H1 (cell line): Measurements from ENCODE around the gene ASTN2. TPM values are rescaled to one million over a fixed set of nuclear protein-coding genes. Genes with fewer than 3 reads are reported as not detected.

ENCODE experiments used
- CTCF ChIA-PET: fragments of 300-600 bp; sonication (Branson Sonifier 250); formaldehyde crosslinking; loops from one replicate; lab custom pipeline; 2021; ENCODE audit not compliant: partially characterized antibody; lab: Charles Lee
- POLR2A ChIA-PET: fragments of 300-600 bp; sonication (Branson Sonifier 250); formaldehyde crosslinking; loops from one replicate; lab custom pipeline; 2021; ENCODE audit warnings: inconsistent platforms; ENCODE audit not compliant: partially characterized antibody; lab: Charles Lee
- DNase-seq, 2 experiments: peaks; one replicate each; pipeline versions ENCODE4 v3.0.0 to v3.0.0-alpha.2; 2010 to 2022; ENCODE audit warnings: low spot score in 2 of 2, low read depth in 1 of 2, mixed read lengths in 1 of 2
- FAIRE-seq: peaks from 2 replicates; lab custom pipeline; 2011; peaks lifted over from hg19 to GRCh38; lab: Jason Lieb, UNC
- H2AFZ ChIP-seq: 2 replicates; pipeline ENCODE4 v1.8.1; 2012; ENCODE audit warnings: low read length, inconsistent platforms
- H2AK5ac ChIP-seq: 2 replicates; pipeline ENCODE4 v1.6.1; 2013; ENCODE audit warnings: low read depth, low read length
- H2BK120ac ChIP-seq: replicated peaks from 2 replicates; pipeline ENCODE3; 2013; ENCODE audit warnings: low read depth, low read length, inconsistent platforms
- H2BK12ac ChIP-seq: 2 replicates; pipeline ENCODE4 v1.6.1; 2013; ENCODE audit warnings: low read depth, low read length
- H2BK15ac ChIP-seq: 2 replicates; pipeline ENCODE4 v1.6.1; 2013; ENCODE audit warnings: low read length
- H2BK20ac ChIP-seq: 2 replicates; pipeline ENCODE4 v1.6.1; 2013; ENCODE audit warnings: low read length
- H2BK5ac ChIP-seq: 2 replicates; pipeline ENCODE4 v1.6.1; 2013; ENCODE audit warnings: low read depth, low read length
- H3K14ac ChIP-seq: 2 replicates; pipeline ENCODE4 v1.6.1; 2013; ENCODE audit warnings: inconsistent platforms; ENCODE audit not compliant: insufficient read length
- H3K18ac ChIP-seq: 2 replicates; pipeline ENCODE4 v1.6.1; 2013; ENCODE audit warnings: low read length; ENCODE audit errors: extremely low read depth
- H3K23ac ChIP-seq: 2 replicates; pipeline ENCODE4 v1.6.1; 2013; ENCODE audit warnings: inconsistent platforms; ENCODE audit not compliant: insufficient read length
- H3K23me2 ChIP-seq: 2 replicates; pipeline ENCODE4 v1.6.1; 2013; ENCODE audit warnings: low read depth, low read length
- H3K27ac ChIP-seq: 2 replicates; pipeline ENCODE4 v1.6.1; 2011; ENCODE audit warnings: low read depth, low read length, inconsistent platforms
- H3K27me3 ChIP-seq, 4 experiments: replicated peaks in 1 of 4; 1 replicate in 1 of 4; 2 replicates in 3 of 4; pipeline versions ENCODE4 v1.6.1 to v1.8.1; 2011 to 2013; ENCODE audit warnings: low read length in 3 of 4, mild to moderate bottlenecking in 3 of 4, inconsistent platforms in 2 of 4, mixed read lengths in 2 of 4, moderate library complexity in 1 of 4; ENCODE audit not compliant: control insufficient read depth in 3 of 4, insufficient read depth in 3 of 4; ENCODE audit errors: extremely low read depth in 1 of 4
- H3K36me3 ChIP-seq, 4 experiments: 2 replicates each; pipeline versions ENCODE4 v1.6.1 to v1.8.1; 2011 to 2013; ENCODE audit warnings: mild to moderate bottlenecking in 4 of 4, low read length in 3 of 4, moderate library complexity in 2 of 4, control low read depth in 1 of 4, inconsistent platforms in 1 of 4; ENCODE audit not compliant: insufficient read depth in 4 of 4, control insufficient read depth in 2 of 4
- H3K4ac ChIP-seq: replicated peaks from 2 replicates; pipeline ENCODE3; 2013; ENCODE audit warnings: low read length, low read depth, mixed read lengths, inconsistent platforms; ENCODE audit not compliant: insufficient read length
- H3K4me1 ChIP-seq, 4 experiments: replicated peaks in 1 of 4; 1 replicate in 1 of 4; 2 replicates in 3 of 4; pipeline versions ENCODE4 v1.6.1 to v1.8.1; 2011 to 2013; ENCODE audit warnings: low read length in 3 of 4, inconsistent platforms in 2 of 4, mixed read lengths in 1 of 4; ENCODE audit not compliant: insufficient read depth in 4 of 4, control insufficient read depth in 3 of 4
- H3K4me2 ChIP-seq, 2 experiments: 2 replicates each; pipeline versions ENCODE4 v1.6.1 to v1.8.1; 2011 to 2013; ENCODE audit warnings: low read depth in 2 of 2, low read length in 2 of 2, control low read depth in 1 of 2, inconsistent platforms in 1 of 2, mild to moderate bottlenecking in 1 of 2; ENCODE audit not compliant: insufficient read depth in 1 of 2
- H3K4me3 ChIP-seq, 4 experiments: fragments of 200-600, 300-600 bp in 1 of 4; sonication (generic), shearing (Covaris generic), sonication (Bioruptor Twin) in 1 of 4; 2 replicates each; pipeline versions ENCODE4 v1.5.1 to v1.8.1; 2011 to 2016; ENCODE audit warnings: low read length in 4 of 4, low read depth in 3 of 4, control low read depth in 2 of 4, inconsistent platforms in 2 of 4, mild to moderate bottlenecking in 2 of 4, mixed read lengths in 1 of 4, moderate library complexity in 1 of 4; ENCODE audit not compliant: insufficient read depth in 2 of 4; ENCODE audit errors: extremely low read depth in 1 of 4
- H3K56ac ChIP-seq: replicated peaks from 2 replicates; pipeline ENCODE3; 2013; ENCODE audit warnings: low read depth, mild to moderate bottlenecking, mixed read lengths, low read length, inconsistent platforms; ENCODE audit not compliant: insufficient read length
- H3K79me1 ChIP-seq: 2 replicates; pipeline ENCODE4 v1.6.1; 2013; ENCODE audit warnings: low read depth, low read length, control low read depth
- H3K79me2 ChIP-seq, 2 experiments: 2 replicates each; pipeline versions ENCODE4 v1.6.1 to v1.8.1; 2012 to 2013; ENCODE audit warnings: low read length in 2 of 2, mild to moderate bottlenecking in 2 of 2, inconsistent platforms in 1 of 2; ENCODE audit not compliant: insufficient read depth in 2 of 2, control insufficient read depth in 1 of 2
- H3K9ac ChIP-seq, 4 experiments: replicated peaks in 1 of 4; 1 replicate in 1 of 4; 2 replicates in 3 of 4; pipeline versions ENCODE4 v1.6.1 to v1.8.1; 2011 to 2013; ENCODE audit warnings: low read depth in 3 of 4, low read length in 3 of 4, control low read depth in 2 of 4, mild to moderate bottlenecking in 2 of 4, moderate library complexity in 2 of 4, inconsistent platforms in 1 of 4; ENCODE audit errors: extremely low read depth in 1 of 4
- H3K9me3 ChIP-seq, 2 experiments: 2 replicates each; pipeline versions ENCODE4 v1.6.1 to v1.8.1; 2012 to 2013; ENCODE audit warnings: mild to moderate bottlenecking in 2 of 2, moderate library complexity in 2 of 2, control low read depth in 1 of 2, inconsistent platforms in 1 of 2, low read depth in 1 of 2, low read length in 1 of 2, mixed read lengths in 1 of 2; ENCODE audit not compliant: insufficient read depth in 2 of 2
- H4K20me1 ChIP-seq, 2 experiments: replicated peaks in 1 of 2; 2 replicates each; pipeline versions ENCODE3 to v1.8.1; 2011 to 2013; ENCODE audit warnings: inconsistent platforms in 2 of 2, low read length in 2 of 2, mild to moderate bottlenecking in 1 of 2; ENCODE audit not compliant: insufficient read depth in 2 of 2, control insufficient read depth in 1 of 2
- H4K5ac ChIP-seq: 2 replicates; pipeline ENCODE4 v1.6.1; 2013; ENCODE audit warnings: low read length, low read depth, mixed read lengths, inconsistent platforms; ENCODE audit not compliant: insufficient read length
- H4K8ac ChIP-seq: 2 replicates; pipeline ENCODE4 v1.8.0; 2013; ENCODE audit warnings: mild to moderate bottlenecking, moderate library complexity, low read length, inconsistent platforms; ENCODE audit not compliant: insufficient read depth; ENCODE audit errors: extremely low read depth
- H4K91ac ChIP-seq: replicated peaks from 2 replicates; pipeline ENCODE3; 2013; ENCODE audit warnings: low read length, mixed read lengths, inconsistent platforms; ENCODE audit not compliant: insufficient read length
- ATF2 ChIP-seq: IDR thresholded peaks from 2 replicates; pipeline ENCODE4 v1.6.1; 2012; ENCODE audit warnings: low read length, inconsistent platforms
- BACH1 ChIP-seq: IDR thresholded peaks from 2 replicates; pipeline ENCODE4 v1.6.1; 2012; ENCODE audit warnings: low read length, improper control_type of control experiment
- CBX8 ChIP-seq: fragments of 300-800, 300-1000 bp; sonication (generic); IDR thresholded peaks from 2 replicates; pipeline ENCODE4 v1.7.1; 2016; ENCODE audit warnings: low read depth, low read length, borderline replicate concordance
- CHD2 ChIP-seq: IDR thresholded peaks from 2 replicates; pipeline ENCODE4 v1.6.1; 2012; ENCODE audit warnings: low read length, improper control_type of control experiment
- FOSL1 ChIP-seq: IDR thresholded peaks from 2 replicates; pipeline ENCODE4 v1.6.1; 2011; ENCODE audit warnings: mild to moderate bottlenecking, low read depth, low read length, moderate library complexity; ENCODE audit not compliant: insufficient read depth
- HDAC2 ChIP-seq, 2 experiments: fragments of 300-600 bp in 1 of 2; sonication (generic) in 1 of 2; IDR thresholded peaks; 2 replicates each; pipeline ENCODE4 v1.6.1; 2011 to 2012; ENCODE audit warnings: low read depth in 2 of 2, low read length in 2 of 2, mild to moderate bottlenecking in 2 of 2, moderate library complexity in 2 of 2, borderline replicate concordance in 1 of 2, inconsistent platforms in 1 of 2
- HDAC6 ChIP-seq: IDR thresholded peaks from one replicate; pipeline ENCODE4 v1.7.1; 2012; ENCODE audit warnings: low read depth, mild to moderate bottlenecking, inconsistent platforms, low read length, moderate library complexity
- JUN ChIP-seq: IDR thresholded peaks from 2 replicates; pipeline ENCODE4 v1.6.1; 2011; ENCODE audit warnings: low read depth, mild to moderate bottlenecking, improper control_type of control experiment, low read length
- MAX ChIP-seq: IDR thresholded peaks from 2 replicates; pipeline ENCODE4 v1.6.1; 2012; ENCODE audit warnings: inconsistent platforms
- NANOG ChIP-seq: IDR thresholded peaks from 2 replicates; pipeline ENCODE4 v1.6.1; 2011; ENCODE audit warnings: low read length, low read depth, mild to moderate bottlenecking, inconsistent platforms; ENCODE audit not compliant: insufficient read depth, poor library complexity, severe bottlenecking
- SP1 ChIP-seq: IDR thresholded peaks from 2 replicates; pipeline ENCODE4 v1.6.1; 2011; ENCODE audit warnings: low read depth, low read length
- SP2 ChIP-seq: IDR thresholded peaks from 2 replicates; pipeline ENCODE4 v1.6.1; 2012; ENCODE audit warnings: mild to moderate bottlenecking, low read length, inconsistent platforms
- TBP ChIP-seq: IDR thresholded peaks from 2 replicates; pipeline ENCODE4 v1.6.1; 2011; ENCODE audit warnings: low read depth, low read length, improper control_type of control experiment
- WGBS, 2 experiments: shearing (Covaris generic) in 1 of 2; methylation state at CpG; one replicate each; pipeline versions ENCODE4 v1.1.6 to v1.1.7; 2013 to 2015; ENCODE audit warnings: low lambda C conversion rate in 2 of 2, mixed read lengths in 2 of 2, inconsistent platforms in 1 of 2, low coverage in 1 of 2, missing lambda C conversion rate in 1 of 2; ENCODE audit not compliant: insufficient replicate concordance in 2 of 2, insufficient coverage in 1 of 2, insufficient read length in 1 of 2; ENCODE audit errors: extremely low coverage in 1 of 2, missing lambda C conversion rate in 1 of 2; 5-methylcytosine and 5-hydroxymethylcytosine counted together
- polyA plus RNA-seq, 7 experiments: library from polyadenylated mRNA; depleted of rRNA in 3 of 7; stranded (reverse) in 5 of 7; unstranded in 2 of 7; fragments of >200 nt in 5 of 7; fragments of 200-250 nt in 2 of 7; gene quantifications; 1 replicate in 5 of 7; 2 replicates in 1 of 7; 4 replicates in 1 of 7; pipeline versions ENCODE4 v1.2.1 to v1.2.3, GENCODE V29; 2011 to 2013; ENCODE audit warnings: missing spikeins in 2 of 7, mixed read lengths in 2 of 7
- total RNA-seq: library from RNA; stranded (reverse); fragmentation: NEBNext Ultra II Directional; extraction: Animal tissue kit (Norgen Biotek cat#: 25700); gene quantifications from 2 replicates; pipeline ENCODE4 v1.2.1, GENCODE V29; 2021

Gene ASTN2
- total and polyA plus RNA-seq, 2 of the 8 experiments (the other 6 are each of a cell fraction or from before 2014, with no cell fraction given) = 8.2 to 13.7 TPM

DNA sequence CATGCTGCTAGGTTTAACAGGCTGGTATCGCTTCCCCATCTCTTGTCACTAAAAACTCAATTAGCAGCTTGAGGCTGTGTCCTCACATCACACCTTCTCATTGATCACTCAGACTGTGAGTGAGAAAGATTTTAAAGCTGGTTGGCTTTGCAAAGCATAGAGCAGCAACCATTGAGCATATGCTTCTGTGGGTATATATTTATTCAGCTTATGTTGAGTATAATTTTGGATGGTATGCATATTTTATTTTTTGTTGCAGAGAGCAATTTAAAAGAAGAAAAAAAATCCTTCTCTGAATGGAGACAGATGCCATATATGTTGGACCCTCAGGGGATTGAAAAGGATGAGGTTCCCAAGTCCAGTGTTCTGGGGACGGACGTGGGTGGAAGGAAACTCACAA is 565.1 kb downstream of the ASTN2 start:
- Histone ChIP-seq H3K79me1 (no peaks in the 10 kb centered on the region), H4K20me1 (no peaks in the 10 kb centered on the region), H2AK5ac (no peak overlapping the region), H3K4me1 (no peaks in the 10 kb centered on the region), H3K56ac (no peak overlapping the region), H3K18ac (no peak overlapping the region), H2AFZ (no peak overlapping the region), H3K36me3 (no peaks in the 10 kb centered on the region), H3K9me3 (no peaks in the 10 kb centered on the region), H3K23me2 (no peaks in the 10 kb centered on the region; the same call in 1 of the 2 replicates), H2BK12ac (no peak overlapping the region), H3K79me2 (no peaks in the 10 kb centered on the region), H3K4me3 (no peak overlapping the region), H2BK120ac (no peak overlapping the region), H2BK20ac (no peak overlapping the region), H3K4ac (no peak overlapping the region), H3K9ac (no peak overlapping the region), H2BK15ac (no peak overlapping the region), H2BK5ac (no peak overlapping the region), H3K27me3 (no peaks in the 10 kb centered on the region), H3K4me2 (no peak overlapping the region), H4K8ac (no peak overlapping the region), H4K5ac (no peak overlapping the region), H3K27ac (no peak overlapping the region), H4K91ac (no peak overlapping the region), H3K23ac (no peak overlapping the region), H3K14ac (no peak overlapping the region)
- DNase-seq = no peak
- 53% methylated on average over 3 of the region's 3 CpGs; no CpG with 5 or more reads in 1 of the 2 experiments for WGBS, 2 experiments
- POLR2A ChIA-PET = no interaction called here
- CTCF ChIA-PET = interaction anchor here (1.1 to 3.9 kb wide), 3 partner anchors 10 to 113 kb away, joined by 5 to 37 read pairs (median 5); no protein-coding TSS in a partner anchor
- FAIRE-seq = no peak
- TF ChIP-seq ATF2 (no peak), SP2 (no peak), CBX8 (no peak), JUN (no peak), HDAC2 (IDR thresholded peaks at IDR 0.05; ENCODE audit: borderline replicate concordance in 1 of 2, low read depth in 2 of 2, low read length in 2 of 2) (no peak), FOSL1 (no peak), NANOG (no peak), CHD2 (no peak), BACH1 (no peak), SP1 (no peak), TBP (no peak), HDAC6 (no peak), MAX (no peak)
